NK-92 (cell line): ENCODE measurements around the gene CEP55.
"Not testable (repeated sequence)": the region's sequence is repeated elsewhere in the genome, so short reads cannot be mapped to it uniquely, and the experiment has no call there.

Experiments used
- DNase-seq: peaks from one replicate; lab custom pipeline; 2025; ENCODE audit not compliant: unreplicated experiment; lab: John Stamatoyannopoulos, UW

The CEP55 gene

GRCh38 chr10:93509816-93510215 is 13.4 kb downstream of the CEP55 start:
- no peak for DNase-seq

- no peak for DNase-seq
Measured at GRCh38 chr10:93512565-93512964, 16.2 kb downstream of the CEP55 start.

GRCh38 chr10:93513091-93513490 is 16.7 kb downstream of the CEP55 start:
- no peak for DNase-seq

GRCh38 chr10:93514521-93514920 is 18.1 kb downstream of the CEP55 start:
- no peak for DNase-seq

- DNase-seq: no peak
Measured at GRCh38 chr10:93515071-93516005, 18.9 kb downstream of the CEP55 start.

GRCh38 chr10:93516006-93516380 is 19.6 kb downstream of the CEP55 start:
- no peak for DNase-seq

- DNase-seq: no peak
Measured at GRCh38 chr10:93518531-93518930, 22.1 kb downstream of the CEP55 start.

- no peak for DNase-seq
Measured at GRCh38 chr10:93535293-93535692, 38.9 kb downstream of the CEP55 start.

- not testable (repeated sequence) for DNase-seq
Measured at GRCh38 chr10:93540871-93541270, 44.5 kb downstream of the CEP55 start.

GRCh38 chr10:93541402-93542357 is 45.3 kb downstream of the CEP55 start:
- no peak for DNase-seq

- no peak for DNase-seq
Measured at GRCh38 chr10:93542358-93542791, 46.0 kb downstream of the CEP55 start.

GRCh38 chr10:93546995-93547394 is 50.6 kb downstream of the CEP55 start:
- not testable (repeated sequence) for DNase-seq

GRCh38 chr10:93547522-93547921 is 51.1 kb downstream of the CEP55 start:
- no peak for DNase-seq

GRCh38 chr10:93548376-93549071 is 52.1 kb downstream of the CEP55 start:
- no peak for DNase-seq

- no peak for DNase-seq
Measured at GRCh38 chr10:93550606-93551005, 54.2 kb downstream of the CEP55 start.

GRCh38 chr10:93552780-93553179 is 56.4 kb downstream of the CEP55 start:
- no peak for DNase-seq

GRCh38 chr10:93553482-93554315 is 57.3 kb downstream of the CEP55 start:
- no peak for DNase-seq

GRCh38 chr10:93554316-93554663 is 57.9 kb downstream of the CEP55 start:
- DNase-seq: no peak

- DNase-seq: no peak
Measured at GRCh38 chr10:93554760-93555432, 58.5 kb downstream of the CEP55 start.

- no peak for DNase-seq
Measured at GRCh38 chr10:93559490-93559889, 63.1 kb downstream of the CEP55 start.
